Liver (tissue), 9 donors: ENCODE data around the gene EML1. TPM values are rescaled to one million over a fixed set of nuclear protein-coding genes. Genes with fewer than 3 reads are reported as not detected.

Experiments
- DNase-seq: peaks from one replicate; pipeline ENCODE4 v3.0.0-alpha.2; 2017; ENCODE audit warnings: low spot score
- H3K27ac ChIP-seq, 2 donors: one replicate each; pipeline ENCODE4 v1.7.0; 2013; ENCODE audit warnings: inconsistent platforms in 2 of 2, low read length in 2 of 2, control low read depth in 1 of 2, low read depth in 1 of 2, mild to moderate bottlenecking in 1 of 2
- H3K27me3 ChIP-seq, 4 donors: one replicate each; pipeline versions ENCODE4 v1.6.1 to v1.7.0; 2013; ENCODE audit warnings: low read length in 3 of 4, inconsistent platforms in 1 of 4, mild to moderate bottlenecking in 1 of 4, moderate library complexity in 1 of 4; ENCODE audit not compliant: control insufficient read depth in 4 of 4, insufficient read depth in 4 of 4
- H3K36me3 ChIP-seq, 4 donors: one replicate each; pipeline versions ENCODE4 v1.6.1 to v1.7.0; 2013; ENCODE audit warnings: low read length in 3 of 4, mild to moderate bottlenecking in 3 of 4, low read depth in 1 of 4, moderate library complexity in 1 of 4; ENCODE audit not compliant: control insufficient read depth in 4 of 4, insufficient read depth in 3 of 4
- H3K4me1 ChIP-seq, 4 donors: one replicate each; pipeline versions ENCODE4 v1.6.1 to v1.7.0; 2013; ENCODE audit warnings: low read length in 3 of 4, mild to moderate bottlenecking in 3 of 4, moderate library complexity in 1 of 4; ENCODE audit not compliant: control insufficient read depth in 4 of 4, insufficient read depth in 4 of 4
- H3K4me3 ChIP-seq, 3 donors: one replicate each; pipeline versions ENCODE4 v1.6.1 to v1.7.0; 2013; ENCODE audit warnings: low read length in 3 of 3, control low read depth in 1 of 3, low read depth in 1 of 3, mild to moderate bottlenecking in 1 of 3
- H3K9ac ChIP-seq, 2 donors: one replicate each; pipeline ENCODE4 v1.7.0; 2013; ENCODE audit warnings: low read length in 2 of 2, mild to moderate bottlenecking in 2 of 2, moderate library complexity in 2 of 2, control low read depth in 1 of 2, low read depth in 1 of 2
- H3K9me3 ChIP-seq, 4 donors: one replicate each; pipeline versions ENCODE4 v1.6.1 to v1.7.0; 2013; ENCODE audit warnings: low read length in 3 of 4; ENCODE audit not compliant: control insufficient read depth in 4 of 4
- EGR1 ChIP-seq, 2 donors: IDR thresholded peaks; 2 replicates each; pipeline ENCODE4 v1.6.1; 2016 to 2018; ENCODE audit warnings: antibody characterized with exemption in 2 of 2, low read depth in 2 of 2
- FOXA1 ChIP-seq: IDR thresholded peaks from 2 replicates; pipeline ENCODE4 v1.6.1; 2016; ENCODE audit warnings: antibody characterized with exemption
- GABPA ChIP-seq, 2 donors: IDR thresholded peaks in 1 of 2; conservative IDR thresholded peaks in 1 of 2; 2 replicates each; pipeline ENCODE4 v1.6.1; 2016; ENCODE audit warnings: antibody characterized with exemption in 2 of 2, mild to moderate bottlenecking in 1 of 2, moderate library complexity in 1 of 2
- HNF4A ChIP-seq, 2 donors: conservative IDR thresholded peaks; 2 replicates each; pipeline ENCODE4 v1.6.1; 2016; ENCODE audit warnings: antibody characterized with exemption in 2 of 2, mild to moderate bottlenecking in 2 of 2
- HNF4G ChIP-seq: IDR thresholded peaks from 2 replicates; pipeline ENCODE4 v1.6.1; 2016; ENCODE audit warnings: antibody characterized with exemption
- RAD21 ChIP-seq, 2 donors: IDR thresholded peaks; 2 replicates each; pipeline ENCODE4 v1.6.1; 2016; ENCODE audit warnings: antibody characterized with exemption in 2 of 2, mild to moderate bottlenecking in 2 of 2
- SP1 ChIP-seq: IDR thresholded peaks from 2 replicates; pipeline ENCODE4 v1.6.1; 2018; ENCODE audit warnings: antibody characterized with exemption, mild to moderate bottlenecking
- TAF1 ChIP-seq: conservative IDR thresholded peaks from 2 replicates; pipeline ENCODE4 v1.6.1; 2016; ENCODE audit warnings: antibody characterized with exemption, mild to moderate bottlenecking
- WGBS: extraction: QIAGEN DNeasy Blood & Tissue Kit; methylation state at CpG from one replicate; pipeline ENCODE4 v1.1.7; 2013; 5-methylcytosine and 5-hydroxymethylcytosine counted together
- polyA plus RNA-seq, 2 donors: library from polyadenylated mRNA; stranded (reverse) in 1 of 2; unstranded in 1 of 2; fragments of 200-250 nt in 1 of 2; fragments of >200 nt in 1 of 2; fragmentation: Nextera tagmentation in 1 of 2; extraction: Ambion mirVana in 1 of 2; gene quantifications; one replicate each; pipeline versions ENCODE4 v1.2.1 to v1.2.3, GENCODE V29; 2013 to 2015
- total RNA-seq, 2 donors: library from RNA; depleted of rRNA; stranded (reverse); fragments of >200 nt; gene quantifications; one replicate each; pipeline ENCODE4 v1.2.3, GENCODE V29; 2014
- TF ChIP-seq, protein P1 (sequence below): IDR thresholded peaks from 2 replicates; pipeline ENCODE4 v1.6.1; 2016; ENCODE audit warnings: antibody characterized with exemption
- TF ChIP-seq, protein P2 (sequence below): IDR thresholded peaks from 2 replicates; pipeline ENCODE4 v1.6.1; 2016; ENCODE audit warnings: antibody characterized with exemption
- TF ChIP-seq, protein P3 (sequence below): IDR thresholded peaks from 2 replicates; pipeline ENCODE4 v1.6.1; 2016; ENCODE audit warnings: antibody characterized with exemption, mild to moderate bottlenecking
- TF ChIP-seq, protein P4 (sequence below): fragments of 150-350 bp; IDR thresholded peaks from 2 replicates; pipeline ENCODE4 v1.5.1; 2017; ENCODE audit warnings: improper control_type of control experiment, low read depth, low read length; ENCODE audit not compliant: missing input control
- donor health status: healthy.
- donor health status: healthy.
- donor health status: healthy.
- donor health status: healthy.
- donor health status: healthy.

The EML1 gene
- total and polyA plus RNA-seq, 4 donors, result 2.7 to 14.6 (median 4.6) TPM

DNA sequence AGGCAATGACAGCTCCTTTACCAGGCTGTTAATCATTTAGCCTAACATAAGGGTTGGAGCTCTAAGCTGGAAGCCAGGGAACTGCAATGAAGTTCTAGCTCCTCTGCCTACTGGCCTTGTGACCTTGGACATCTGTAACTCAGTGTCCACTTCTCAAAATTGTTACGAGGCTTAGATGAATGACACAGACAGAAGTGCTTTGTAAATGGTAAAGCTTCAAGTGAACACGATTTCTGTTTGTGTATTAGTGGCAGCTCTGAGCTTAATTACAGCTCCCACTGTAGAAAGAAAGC, 122.8 kb downstream of the EML1 start (continued):
- TF ChIP-seq, protein P1, sequence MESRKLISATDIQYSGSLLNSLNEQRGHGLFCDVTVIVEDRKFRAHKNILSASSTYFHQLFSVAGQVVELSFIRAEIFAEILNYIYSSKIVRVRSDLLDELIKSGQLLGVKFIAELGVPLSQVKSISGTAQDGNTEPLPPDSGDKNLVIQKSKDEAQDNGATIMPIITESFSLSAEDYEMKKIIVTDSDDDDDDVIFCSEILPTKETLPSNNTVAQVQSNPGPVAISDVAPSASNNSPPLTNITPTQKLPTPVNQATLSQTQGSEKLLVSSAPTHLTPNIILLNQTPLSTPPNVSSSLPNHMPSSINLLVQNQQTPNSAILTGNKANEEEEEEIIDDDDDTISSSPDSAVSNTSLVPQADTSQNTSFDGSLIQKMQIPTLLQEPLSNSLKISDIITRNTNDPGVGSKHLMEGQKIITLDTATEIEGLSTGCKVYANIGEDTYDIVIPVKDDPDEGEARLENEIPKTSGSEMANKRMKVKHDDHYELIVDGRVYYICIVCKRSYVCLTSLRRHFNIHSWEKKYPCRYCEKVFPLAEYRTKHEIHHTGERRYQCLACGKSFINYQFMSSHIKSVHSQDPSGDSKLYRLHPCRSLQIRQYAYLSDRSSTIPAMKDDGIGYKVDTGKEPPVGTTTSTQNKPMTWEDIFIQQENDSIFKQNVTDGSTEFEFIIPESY, result no peak
- TF ChIP-seq RAD21 (IDR thresholded peaks at IDR 0.05), result no peak

DNA sequence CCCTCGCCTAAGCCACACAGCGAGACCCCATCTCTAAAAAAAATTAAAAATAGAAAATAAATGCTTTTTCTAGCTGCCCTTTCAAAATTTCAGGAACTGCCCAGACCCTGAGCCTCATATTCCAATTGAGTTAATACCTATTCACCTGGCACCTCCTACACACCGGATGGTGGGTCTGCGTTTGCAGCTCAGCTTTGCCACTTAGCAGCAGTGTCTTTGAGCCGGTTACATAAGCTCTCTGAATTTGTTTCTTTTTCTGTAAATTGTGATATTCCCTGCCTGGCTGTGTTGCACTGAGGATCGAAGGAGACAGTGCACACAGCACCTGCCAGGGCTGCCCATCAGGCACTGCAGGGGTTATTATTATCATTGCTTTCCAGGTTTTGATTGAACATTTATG, 125.6 kb downstream of the EML1 start:
- Histone ChIP-seq H3K27me3 (no peaks in the 10 kb centered on the region), H3K36me3 (no peaks in the 10 kb centered on the region), H3K9ac (no peak overlapping the region), H3K4me3 (no peak overlapping the region), H3K4me1 (peaks cover 0 to 10% (median 4%) of the 10 kb centered on the region in 4 donors), H3K27ac (no peak overlapping the region), H3K9me3 (no peaks in the 10 kb centered on the region)
- WGBS, result 89% methylated on average over 6 of the region's 6 CpGs
- no peak for DNase-seq
- TF ChIP-seq, protein P2, sequence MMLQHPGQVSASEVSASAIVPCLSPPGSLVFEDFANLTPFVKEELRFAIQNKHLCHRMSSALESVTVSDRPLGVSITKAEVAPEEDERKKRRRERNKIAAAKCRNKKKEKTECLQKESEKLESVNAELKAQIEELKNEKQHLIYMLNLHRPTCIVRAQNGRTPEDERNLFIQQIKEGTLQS, result no peak
- TF ChIP-seq HNF4A (conservative IDR thresholded peaks at IDR 0.05) (no peak), SP1 (no peak), FOXA1 (no peak), HNF4G (no peak), TAF1 (no peak), GABPA (IDR thresholded peaks at IDR 0.05 in 1 of 2, conservative IDR thresholded peaks at IDR 0.05 in 1 of 2) (no peak), EGR1 (IDR thresholded peaks at IDR 0.05; ENCODE audit: low read depth in 2 of 2) (no peak)
- TF ChIP-seq, protein P3, sequence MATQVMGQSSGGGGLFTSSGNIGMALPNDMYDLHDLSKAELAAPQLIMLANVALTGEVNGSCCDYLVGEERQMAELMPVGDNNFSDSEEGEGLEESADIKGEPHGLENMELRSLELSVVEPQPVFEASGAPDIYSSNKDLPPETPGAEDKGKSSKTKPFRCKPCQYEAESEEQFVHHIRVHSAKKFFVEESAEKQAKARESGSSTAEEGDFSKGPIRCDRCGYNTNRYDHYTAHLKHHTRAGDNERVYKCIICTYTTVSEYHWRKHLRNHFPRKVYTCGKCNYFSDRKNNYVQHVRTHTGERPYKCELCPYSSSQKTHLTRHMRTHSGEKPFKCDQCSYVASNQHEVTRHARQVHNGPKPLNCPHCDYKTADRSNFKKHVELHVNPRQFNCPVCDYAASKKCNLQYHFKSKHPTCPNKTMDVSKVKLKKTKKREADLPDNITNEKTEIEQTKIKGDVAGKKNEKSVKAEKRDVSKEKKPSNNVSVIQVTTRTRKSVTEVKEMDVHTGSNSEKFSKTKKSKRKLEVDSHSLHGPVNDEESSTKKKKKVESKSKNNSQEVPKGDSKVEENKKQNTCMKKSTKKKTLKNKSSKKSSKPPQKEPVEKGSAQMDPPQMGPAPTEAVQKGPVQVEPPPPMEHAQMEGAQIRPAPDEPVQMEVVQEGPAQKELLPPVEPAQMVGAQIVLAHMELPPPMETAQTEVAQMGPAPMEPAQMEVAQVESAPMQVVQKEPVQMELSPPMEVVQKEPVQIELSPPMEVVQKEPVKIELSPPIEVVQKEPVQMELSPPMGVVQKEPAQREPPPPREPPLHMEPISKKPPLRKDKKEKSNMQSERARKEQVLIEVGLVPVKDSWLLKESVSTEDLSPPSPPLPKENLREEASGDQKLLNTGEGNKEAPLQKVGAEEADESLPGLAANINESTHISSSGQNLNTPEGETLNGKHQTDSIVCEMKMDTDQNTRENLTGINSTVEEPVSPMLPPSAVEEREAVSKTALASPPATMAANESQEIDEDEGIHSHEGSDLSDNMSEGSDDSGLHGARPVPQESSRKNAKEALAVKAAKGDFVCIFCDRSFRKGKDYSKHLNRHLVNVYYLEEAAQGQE, result no peak
- TF ChIP-seq, protein P1, result no peak
- TF ChIP-seq, protein P4, sequence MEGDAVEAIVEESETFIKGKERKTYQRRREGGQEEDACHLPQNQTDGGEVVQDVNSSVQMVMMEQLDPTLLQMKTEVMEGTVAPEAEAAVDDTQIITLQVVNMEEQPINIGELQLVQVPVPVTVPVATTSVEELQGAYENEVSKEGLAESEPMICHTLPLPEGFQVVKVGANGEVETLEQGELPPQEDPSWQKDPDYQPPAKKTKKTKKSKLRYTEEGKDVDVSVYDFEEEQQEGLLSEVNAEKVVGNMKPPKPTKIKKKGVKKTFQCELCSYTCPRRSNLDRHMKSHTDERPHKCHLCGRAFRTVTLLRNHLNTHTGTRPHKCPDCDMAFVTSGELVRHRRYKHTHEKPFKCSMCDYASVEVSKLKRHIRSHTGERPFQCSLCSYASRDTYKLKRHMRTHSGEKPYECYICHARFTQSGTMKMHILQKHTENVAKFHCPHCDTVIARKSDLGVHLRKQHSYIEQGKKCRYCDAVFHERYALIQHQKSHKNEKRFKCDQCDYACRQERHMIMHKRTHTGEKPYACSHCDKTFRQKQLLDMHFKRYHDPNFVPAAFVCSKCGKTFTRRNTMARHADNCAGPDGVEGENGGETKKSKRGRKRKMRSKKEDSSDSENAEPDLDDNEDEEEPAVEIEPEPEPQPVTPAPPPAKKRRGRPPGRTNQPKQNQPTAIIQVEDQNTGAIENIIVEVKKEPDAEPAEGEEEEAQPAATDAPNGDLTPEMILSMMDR, result no peak
